22Rv1 (cell line): ENCODE data around the gene CAPN15.
A peak's percentile ranks its signal among the peaks of the same experiment; 100 is the strongest.
"Not testable (repeated sequence)": the region's sequence is repeated elsewhere in the genome, so short reads cannot be mapped to it uniquely, and the experiment has no call there.

ENCODE experiments used
- H3K27ac ChIP-seq: fragments of 450-650 bp; 2 replicates; pipeline ENCODE4 v1.5.1; 2017
- CTCF ChIP-seq: fragments of 450-650 bp; IDR thresholded peaks from 2 replicates; pipeline ENCODE4 v1.5.1; 2017; ENCODE audit warnings: mild to moderate bottlenecking
- ZFX ChIP-seq: fragments of 450-650 bp; IDR thresholded peaks from 2 replicates; pipeline ENCODE4 v1.6.1; 2017; ENCODE audit warnings: antibody characterized with exemption, borderline replicate concordance

Gene CAPN15

GRCh38 chr16:492211-492875, 35.2 kb upstream of the CAPN15 start:
- no peak for TF ChIP-seq CTCF
- TF ChIP-seq ZFX: no peak
- H3K27ac ChIP-seq: no peak overlapping the region

- not testable (repeated sequence) for H3K27ac ChIP-seq
These were observed 32.8 kb upstream of the CAPN15 start for GRCh38 chr16:494676-495075.

- peak; percentile 60 for TF ChIP-seq CTCF
- no peak for TF ChIP-seq ZFX
- no peak overlapping the region for H3K27ac ChIP-seq
These were observed 32.3 kb upstream of the CAPN15 start for GRCh38 chr16:495127-495748.

- no peak overlapping the region for H3K27ac ChIP-seq
- TF ChIP-seq CTCF (no peak), ZFX (no peak)
These were observed 31.2 kb upstream of the CAPN15 start for GRCh38 chr16:496097-496886.

- no peak overlapping the region for H3K27ac ChIP-seq
- no peak for TF ChIP-seq ZFX
- no peak for TF ChIP-seq CTCF
These were observed 30.3 kb upstream of the CAPN15 start for GRCh38 chr16:497258-497657.

GRCh38 chr16:499924-500323, 27.6 kb upstream of the CAPN15 start:
- H3K27ac ChIP-seq: peak overlapping the region; percentile 98
- no peak for TF ChIP-seq ZFX
- TF ChIP-seq CTCF: no peak

- TF ChIP-seq CTCF (no peak), ZFX (no peak)
These were observed 26.8 kb upstream of the CAPN15 start for GRCh38 chr16:500709-501108.

More at GRCh38 chr16:500709-501108, 26.8 kb upstream of the CAPN15 start:
- peak overlapping the region; percentile 98 for H3K27ac ChIP-seq
